HUES64 (cell line): Measurements from ENCODE around the gene GNB1L.

Source experiments
- H3K27ac ChIP-seq: 2 replicates; pipeline ENCODE4 v1.7.0; 2013; ENCODE audit warnings: low read depth, low read length, inconsistent platforms
- H3K27me3 ChIP-seq: 2 replicates; pipeline ENCODE4 v1.6.1; 2013; ENCODE audit warnings: mild to moderate bottlenecking, low read length; ENCODE audit not compliant: insufficient read depth
- H3K36me3 ChIP-seq: 2 replicates; pipeline ENCODE4 v1.6.1; 2013; ENCODE audit warnings: mild to moderate bottlenecking, low read length; ENCODE audit not compliant: insufficient read depth
- H3K4me1 ChIP-seq: 2 replicates; pipeline ENCODE4 v1.6.1; 2013; ENCODE audit warnings: mild to moderate bottlenecking, low read length, moderate library complexity; ENCODE audit not compliant: insufficient read depth
- H3K4me3 ChIP-seq: 2 replicates; pipeline ENCODE4 v1.5.1; 2013; ENCODE audit warnings: mild to moderate bottlenecking, low read length, moderate library complexity
- H3K9ac ChIP-seq: 2 replicates; pipeline ENCODE4 v1.6.1; 2013; ENCODE audit warnings: mild to moderate bottlenecking, low read depth, low read length
- H3K9me3 ChIP-seq: 2 replicates; pipeline ENCODE4 v1.6.1; 2013; ENCODE audit warnings: low read depth, low read length; ENCODE audit not compliant: insufficient read depth
- WGBS: fragments of 150-250, 120-280 bp; methylation state at CpG from one replicate; pipeline ENCODE4 v1.1.7; 2013; ENCODE audit warnings: missing lambda C conversion rate; 5-methylcytosine and 5-hydroxymethylcytosine counted together

Gene GNB1L

GRCh38 chr22:19772422-19772672 lies 82.3 kb downstream of the GNB1L start:
- no peak overlapping the region for H3K9ac ChIP-seq
- H3K4me3 ChIP-seq: no peak overlapping the region
- 91% methylated on average over 4 of the region's 4 CpGs for WGBS
- H3K27me3 ChIP-seq: peaks cover 49% of the 10 kb centered on the region
- H3K4me1 ChIP-seq: no peaks in the 10 kb centered on the region; the same call in 1 of the 2 replicates
- no peaks in the 10 kb centered on the region for H3K9me3 ChIP-seq
- H3K27ac ChIP-seq: no peak overlapping the region
- no peaks in the 10 kb centered on the region for H3K36me3 ChIP-seq

GRCh38 chr22:19770349-19771220 lies 84.1 kb downstream of the GNB1L start:
- H3K27me3 ChIP-seq: peaks cover 67% of the 10 kb centered on the region
- 87% methylated on average over 25 of the region's 25 CpGs for WGBS

GRCh38 chr22:19769393-19769715 lies 85.3 kb downstream of the GNB1L start:
- Histone ChIP-seq H3K4me3 (no peak overlapping the region), H3K27me3 (peaks cover 76% of the 10 kb centered on the region), H3K9ac (no peak overlapping the region), H3K4me1 (peaks cover 9% of the 10 kb centered on the region), H3K27ac (no peak overlapping the region), H3K9me3 (no peaks in the 10 kb centered on the region), H3K36me3 (no peaks in the 10 kb centered on the region)
- 95% methylated on average over 12 of the region's 12 CpGs for WGBS

More at GRCh38 chr22:19770349-19771220, 84.1 kb downstream of the GNB1L start:
- Histone ChIP-seq H3K27ac (no peak overlapping the region), H3K4me3 (no peak overlapping the region), H3K9me3 (no peaks in the 10 kb centered on the region), H3K36me3 (no peaks in the 10 kb centered on the region), H3K9ac (no peak overlapping the region), H3K4me1 (no peaks in the 10 kb centered on the region; the same call in 1 of the 2 replicates)

GRCh38 chr22:19767427-19768341 lies 87.0 kb downstream of the GNB1L start:
- peaks cover 93% of the 10 kb centered on the region for H3K27me3 ChIP-seq
- WGBS: 31% methylated on average over 35 of the region's 35 CpGs
- no peak overlapping the region for H3K4me3 ChIP-seq
- no peaks in the 10 kb centered on the region for H3K36me3 ChIP-seq
- H3K27ac ChIP-seq: no peak overlapping the region
- H3K9me3 ChIP-seq: no peaks in the 10 kb centered on the region
- no peak overlapping the region for H3K9ac ChIP-seq
- peaks cover 13% of the 10 kb centered on the region for H3K4me1 ChIP-seq

- WGBS: 6% methylated on average over 103 of the region's 103 CpGs
- no peaks in the 10 kb centered on the region for H3K36me3 ChIP-seq
- H3K9ac ChIP-seq: no peak overlapping the region
- peaks cover 15% of the 10 kb centered on the region for H3K4me1 ChIP-seq
- H3K9me3 ChIP-seq: no peaks in the 10 kb centered on the region
- H3K27ac ChIP-seq: no peak overlapping the region
- H3K27me3 ChIP-seq: peaks cover 99% of the 10 kb centered on the region
- no peak overlapping the region for H3K4me3 ChIP-seq
These were observed 87.9 kb downstream of the GNB1L start for GRCh38 chr22:19766511-19767426.

- H3K27me3 ChIP-seq: peaks cover 100% of the 10 kb centered on the region
- H3K27ac ChIP-seq: no peak overlapping the region
- WGBS: 1% methylated on average over 36 of the region's 36 CpGs
- H3K36me3 ChIP-seq: no peaks in the 10 kb centered on the region
- no peak overlapping the region for H3K4me3 ChIP-seq
- no peaks in the 10 kb centered on the region for H3K9me3 ChIP-seq
- peaks cover 18% of the 10 kb centered on the region for H3K4me1 ChIP-seq
- no peak overlapping the region for H3K9ac ChIP-seq
These were observed 88.5 kb downstream of the GNB1L start for GRCh38 chr22:19766240-19766510.

GRCh38 chr22:19765477-19766239 lies 89.0 kb downstream of the GNB1L start:
- H3K9me3 ChIP-seq: no peaks in the 10 kb centered on the region
- H3K27me3 ChIP-seq: peaks cover 100% of the 10 kb centered on the region
- 1% methylated on average over 81 of the region's 83 CpGs for WGBS
- H3K4me3 ChIP-seq: peak overlapping the region; percentile 25
- no peak overlapping the region for H3K27ac ChIP-seq
- no peak overlapping the region for H3K9ac ChIP-seq
- no peaks in the 10 kb centered on the region for H3K36me3 ChIP-seq
- peaks cover 18% of the 10 kb centered on the region for H3K4me1 ChIP-seq

- peaks cover 20% of the 10 kb centered on the region for H3K4me1 ChIP-seq
- H3K36me3 ChIP-seq: no peaks in the 10 kb centered on the region
- WGBS: 30% methylated on average over 25 of the region's 25 CpGs
- peak overlapping the region; percentile 25; the same call in 1 of the 2 replicates for H3K4me3 ChIP-seq
- no peaks in the 10 kb centered on the region for H3K9me3 ChIP-seq
- no peak overlapping the region for H3K9ac ChIP-seq
- H3K27me3 ChIP-seq: peaks cover 98% of the 10 kb centered on the region
- no peak overlapping the region for H3K27ac ChIP-seq
These were observed 89.8 kb downstream of the GNB1L start for GRCh38 chr22:19764636-19765476.

GRCh38 chr22:19764299-19764593 lies 90.4 kb downstream of the GNB1L start:
- H3K27me3 ChIP-seq: peaks cover 98% of the 10 kb centered on the region
- H3K9me3 ChIP-seq: no peaks in the 10 kb centered on the region
- no peaks in the 10 kb centered on the region for H3K36me3 ChIP-seq
- H3K9ac ChIP-seq: no peak overlapping the region
- peaks cover 20% of the 10 kb centered on the region for H3K4me1 ChIP-seq
- H3K4me3 ChIP-seq: no peak overlapping the region
- 66% methylated on average over 16 of the region's 17 CpGs for WGBS
- H3K27ac ChIP-seq: no peak overlapping the region
